ENCODE measurements around the gene PPP1R16B.

PPP1R16B gene

DNA sequence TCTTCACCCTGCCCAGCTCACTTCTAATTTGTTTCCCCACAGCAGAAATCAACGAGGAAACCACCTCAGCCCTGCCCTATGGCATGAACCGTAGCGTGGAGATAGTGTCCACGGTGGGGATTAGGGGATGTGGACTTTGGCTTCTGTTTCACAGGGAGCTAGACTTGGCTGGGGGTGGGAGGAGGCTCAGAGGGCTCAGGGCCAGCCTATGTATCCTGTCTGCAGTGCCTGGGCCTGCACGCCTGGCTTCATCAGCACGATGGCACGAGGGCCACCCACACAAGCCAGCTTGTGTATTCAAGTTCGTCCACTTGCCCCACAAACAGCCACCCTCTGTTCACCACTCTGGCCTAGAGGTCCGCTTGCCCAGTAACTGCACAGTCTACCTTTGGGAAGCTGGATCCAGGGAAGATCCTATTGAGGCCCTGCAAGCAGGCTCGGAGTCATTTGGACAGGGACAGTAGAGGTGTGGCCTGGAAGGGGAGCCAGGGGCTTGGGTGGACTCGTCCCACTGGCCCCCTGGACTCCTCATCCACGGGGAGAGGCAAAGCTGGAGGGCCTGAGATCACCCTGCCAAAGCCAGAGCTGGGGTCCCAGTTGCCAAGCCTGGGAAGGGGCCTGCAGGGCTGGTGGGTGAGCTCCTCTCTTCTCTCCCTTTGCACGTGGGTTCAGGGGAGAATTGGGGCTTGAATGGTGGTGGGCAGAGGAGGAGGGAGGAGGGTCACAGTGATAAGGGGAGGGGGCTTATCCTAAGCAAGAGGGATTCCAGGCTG lies 82.7 kb downstream of the PPP1R16B start:
- TF ChIP-seq, protein P1, sequence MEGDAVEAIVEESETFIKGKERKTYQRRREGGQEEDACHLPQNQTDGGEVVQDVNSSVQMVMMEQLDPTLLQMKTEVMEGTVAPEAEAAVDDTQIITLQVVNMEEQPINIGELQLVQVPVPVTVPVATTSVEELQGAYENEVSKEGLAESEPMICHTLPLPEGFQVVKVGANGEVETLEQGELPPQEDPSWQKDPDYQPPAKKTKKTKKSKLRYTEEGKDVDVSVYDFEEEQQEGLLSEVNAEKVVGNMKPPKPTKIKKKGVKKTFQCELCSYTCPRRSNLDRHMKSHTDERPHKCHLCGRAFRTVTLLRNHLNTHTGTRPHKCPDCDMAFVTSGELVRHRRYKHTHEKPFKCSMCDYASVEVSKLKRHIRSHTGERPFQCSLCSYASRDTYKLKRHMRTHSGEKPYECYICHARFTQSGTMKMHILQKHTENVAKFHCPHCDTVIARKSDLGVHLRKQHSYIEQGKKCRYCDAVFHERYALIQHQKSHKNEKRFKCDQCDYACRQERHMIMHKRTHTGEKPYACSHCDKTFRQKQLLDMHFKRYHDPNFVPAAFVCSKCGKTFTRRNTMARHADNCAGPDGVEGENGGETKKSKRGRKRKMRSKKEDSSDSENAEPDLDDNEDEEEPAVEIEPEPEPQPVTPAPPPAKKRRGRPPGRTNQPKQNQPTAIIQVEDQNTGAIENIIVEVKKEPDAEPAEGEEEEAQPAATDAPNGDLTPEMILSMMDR (IDR thresholded peaks at IDR 0.05) = no peak

DNA sequence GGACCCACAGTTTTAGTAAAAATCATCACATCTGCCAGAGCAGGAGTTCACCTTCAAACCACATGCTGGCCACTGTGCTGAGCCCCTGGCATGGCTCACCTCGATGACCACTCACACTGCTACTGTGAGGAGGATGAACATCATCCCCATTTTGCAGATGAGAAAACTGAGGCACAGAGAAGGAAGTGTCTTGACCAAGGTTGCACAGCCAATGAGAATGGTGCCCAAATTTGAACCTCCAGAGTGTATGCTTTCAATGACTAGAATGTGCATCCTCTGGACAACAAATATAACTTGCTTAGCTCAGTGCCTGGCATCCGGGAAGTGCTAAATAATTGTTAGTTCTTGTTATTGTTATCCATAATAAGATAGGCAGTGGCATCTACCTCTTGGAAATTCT lies 83.6 kb downstream of the PPP1R16B start:
- TF ChIP-seq, protein P1 (IDR thresholded peaks at IDR 0.05) = no peak

DNA sequence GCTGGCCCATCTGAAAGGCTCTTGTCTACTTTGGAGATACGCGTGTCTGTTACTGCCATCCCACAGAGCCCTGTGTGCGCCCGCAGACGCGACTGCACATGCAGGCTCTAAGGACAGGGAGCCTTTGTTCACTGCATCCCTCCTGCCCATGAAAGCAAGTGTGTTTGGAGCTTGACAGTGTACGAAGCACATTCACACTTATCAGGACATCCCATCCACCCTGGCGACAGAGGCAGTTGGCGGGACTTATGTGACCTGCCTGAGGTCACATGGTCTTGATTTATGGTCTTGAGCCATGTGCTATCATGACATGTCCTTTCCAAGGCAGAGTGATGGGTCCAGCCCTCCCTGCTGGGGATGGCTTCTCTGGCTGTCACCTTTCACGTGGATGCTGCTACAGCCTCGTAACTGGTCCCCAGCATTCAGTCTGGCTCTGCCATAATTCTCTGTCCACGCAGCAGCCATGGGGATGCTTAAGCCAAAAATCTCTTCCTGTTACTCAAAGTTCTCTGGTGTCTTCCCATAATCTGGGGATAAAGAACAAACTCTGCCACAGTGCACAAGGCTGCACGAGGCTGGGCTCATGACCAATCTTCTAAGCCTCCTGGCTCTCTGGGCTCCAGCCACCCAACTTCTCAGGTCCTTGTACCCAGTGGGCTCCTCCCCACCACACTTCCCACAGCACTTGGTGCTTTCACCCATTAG lies 84.4 kb downstream of the PPP1R16B start:
- TF ChIP-seq, protein P1 (IDR thresholded peaks at IDR 0.05) = no peak

DNA sequence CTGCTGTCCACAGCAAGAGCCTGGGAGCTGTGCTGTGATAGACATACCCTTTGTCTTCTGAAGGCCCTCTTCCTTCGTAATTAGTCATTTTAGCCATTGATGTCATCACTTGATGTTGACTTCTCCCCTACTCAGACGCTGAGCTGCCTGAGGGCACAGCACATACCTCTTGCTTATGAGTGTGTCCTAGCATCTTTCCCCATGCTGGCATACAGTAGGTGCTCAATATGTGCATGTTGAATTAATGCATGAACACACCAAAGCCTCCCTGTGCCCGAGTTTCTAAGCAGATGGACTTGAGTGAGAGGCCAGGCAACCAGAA lies 85.0 kb downstream of the PPP1R16B start:
- TF ChIP-seq, protein P1 (IDR thresholded peaks at IDR 0.05) = no peak

DNA sequence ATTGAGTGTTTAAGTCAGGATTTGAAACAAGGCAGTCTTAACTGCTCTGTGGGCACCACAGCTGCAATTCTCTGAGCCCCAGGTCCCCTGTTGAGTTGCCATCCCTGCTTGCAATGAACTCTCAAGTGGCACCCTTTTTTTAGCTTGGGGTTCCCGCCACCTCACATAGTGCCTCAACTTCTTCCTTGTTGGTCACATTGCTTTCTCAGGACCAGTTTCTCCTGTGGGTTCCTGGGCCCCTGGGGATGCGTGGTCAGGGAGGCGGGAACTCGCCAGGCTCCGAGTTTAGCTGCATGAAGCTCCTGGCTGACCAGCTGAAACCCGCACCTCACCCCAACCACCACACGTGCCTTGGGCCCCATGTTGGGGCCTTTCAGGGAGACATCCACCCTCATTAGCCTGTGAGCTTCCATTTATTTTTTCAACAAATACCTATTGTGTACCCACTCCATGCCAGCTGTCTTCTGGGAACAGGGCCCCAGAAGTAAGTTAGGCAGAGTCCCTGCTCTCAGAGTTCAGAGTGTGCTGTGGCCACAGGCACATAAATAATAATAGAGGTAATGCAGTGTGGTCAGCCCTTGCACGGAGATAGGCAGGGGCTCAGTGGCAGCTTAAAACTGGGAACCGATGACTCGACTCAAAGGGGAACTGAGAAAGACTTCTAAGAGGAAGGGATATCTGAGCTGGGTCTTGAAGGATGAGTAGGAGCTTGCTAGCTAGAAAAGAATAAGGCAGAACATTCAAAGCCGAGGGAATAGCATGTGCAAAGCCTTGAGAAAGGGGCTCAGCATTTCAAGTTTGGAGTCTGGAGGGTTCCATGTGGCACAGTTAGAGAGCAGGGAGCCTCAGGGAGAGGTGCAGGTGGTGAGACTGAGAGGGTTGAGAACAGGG lies 86.8 kb downstream of the PPP1R16B start:
- TF ChIP-seq, protein P1 (IDR thresholded peaks at IDR 0.05) = no peak

DNA sequence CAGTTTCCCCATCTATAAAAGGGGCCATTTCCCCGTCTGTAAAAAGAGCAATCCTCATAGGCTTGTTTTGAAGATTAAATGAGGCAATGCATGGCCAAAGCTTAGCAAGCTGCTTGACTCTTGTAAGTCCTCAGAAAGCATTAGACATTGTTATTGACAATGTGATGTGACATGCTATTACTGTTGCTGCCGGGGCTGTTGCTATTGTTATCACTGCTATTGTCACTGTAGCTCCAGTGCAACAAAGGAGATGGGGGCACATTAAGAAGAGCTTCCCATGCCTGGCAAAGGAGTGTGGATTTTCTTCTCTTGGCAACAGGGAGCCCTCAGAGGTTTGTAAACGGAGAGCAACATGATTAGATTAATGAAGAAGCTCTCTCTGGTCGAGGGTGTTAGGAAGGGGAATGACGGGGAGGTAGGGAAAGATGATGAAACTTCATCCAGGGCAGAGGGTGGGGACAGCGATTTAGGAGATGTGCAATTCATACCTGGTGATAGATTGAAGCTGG lies 87.6 kb downstream of the PPP1R16B start:
- TF ChIP-seq, protein P1 (IDR thresholded peaks at IDR 0.05) = no peak

DNA sequence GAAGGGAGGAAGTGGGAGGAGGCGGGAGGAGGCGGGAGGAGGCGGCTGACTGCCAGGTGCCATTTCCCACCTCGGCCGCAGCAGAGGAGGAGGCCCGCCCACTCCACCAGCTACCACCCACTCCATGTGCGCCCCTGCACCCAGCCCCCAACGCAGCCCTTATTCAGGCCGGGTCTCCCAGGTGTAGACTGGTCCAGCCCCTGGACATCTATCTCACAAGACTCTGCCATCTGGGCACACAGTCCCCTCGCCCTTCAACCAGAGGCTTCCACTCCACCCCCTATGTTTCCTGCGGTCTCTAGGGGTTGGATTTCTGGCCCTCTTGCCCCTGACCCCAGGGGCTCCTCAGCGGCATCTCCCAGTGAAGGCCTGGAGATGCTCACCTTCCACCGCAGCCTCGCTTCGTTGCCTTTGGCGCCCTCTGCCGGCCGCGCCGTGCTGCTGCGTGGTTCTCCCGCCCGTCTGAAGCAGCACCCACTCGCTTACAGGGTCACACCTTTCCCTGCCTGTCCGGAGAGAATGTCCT lies 88.1 kb downstream of the PPP1R16B start:
- TF ChIP-seq, protein P1 (IDR thresholded peaks at IDR 0.05) = peak; percentile 98
